IMR-90 (cell line): Measurements from ENCODE around the gene TAPT1.

ENCODE experiments used
- BHLHE40 ChIP-seq: fragments of 150-350 bp; IDR thresholded peaks from 2 replicates; pipeline ENCODE4 v1.6.1; 2016; ENCODE audit warnings: mild to moderate bottlenecking, low read depth, low read length
- MAFK ChIP-seq: IDR thresholded peaks from 2 replicates; pipeline ENCODE4 v1.6.1; 2012; ENCODE audit warnings: low read depth, low read length, improper control_type of control experiment
- MAZ ChIP-seq: IDR thresholded peaks from 2 replicates; pipeline ENCODE4 v1.6.1; 2012; ENCODE audit warnings: low read depth, mild to moderate bottlenecking, low read length, improper control_type of control experiment, moderate library complexity, borderline replicate concordance
- NFE2L2 ChIP-seq: fragments of 150-350 bp; IDR thresholded peaks from 2 replicates; pipeline ENCODE4 v1.6.1; 2016; ENCODE audit warnings: low read depth, mild to moderate bottlenecking, low read length
- POLR2A ChIP-seq: IDR thresholded peaks from 2 replicates; pipeline ENCODE4 v1.6.1; 2012; ENCODE audit warnings: mild to moderate bottlenecking, low read depth, low read length
- RCOR1 ChIP-seq: IDR thresholded peaks from 2 replicates; pipeline ENCODE4 v1.6.1; 2012; ENCODE audit warnings: mild to moderate bottlenecking, low read length, improper control_type of control experiment; ENCODE audit not compliant: insufficient replicate concordance
- TF ChIP-seq, protein P1 (sequence below): fragments of 150-350 bp; IDR thresholded peaks from 2 replicates; pipeline ENCODE4 v1.6.1; 2017; ENCODE audit warnings: mild to moderate bottlenecking, antibody characterized with exemption, low read length, low read depth
- TF ChIP-seq, protein P2 (sequence below): conservative IDR thresholded peaks from 2 replicates; pipeline ENCODE4 v1.5.1; 2012; ENCODE audit warnings: mild to moderate bottlenecking, low read depth, low read length, improper control_type of control experiment

DNA sequence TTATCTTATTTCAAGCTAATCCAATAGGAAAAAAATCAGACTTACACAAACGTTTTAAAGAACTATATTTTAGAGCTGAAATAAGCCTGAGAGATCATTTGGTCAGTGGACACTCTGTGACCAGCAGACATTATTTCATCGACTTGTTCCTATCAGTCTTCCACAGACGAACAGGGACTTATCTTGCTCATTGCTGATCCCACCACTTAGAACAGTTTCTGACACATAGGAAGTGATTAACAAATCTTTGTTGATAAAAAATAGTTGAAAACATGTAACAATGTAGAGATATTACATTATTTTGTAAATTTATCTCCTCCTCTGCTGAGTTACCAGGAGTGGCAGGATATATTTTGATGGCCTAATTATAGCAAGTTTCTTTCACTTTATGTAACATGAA is 65.8 kb downstream of the TAPT1 start:
- TF ChIP-seq POLR2A (no peak), BHLHE40 (no peak), RCOR1 (no peak), MAZ (no peak), NFE2L2 (no peak), MAFK (no peak)
- TF ChIP-seq, protein P1, sequence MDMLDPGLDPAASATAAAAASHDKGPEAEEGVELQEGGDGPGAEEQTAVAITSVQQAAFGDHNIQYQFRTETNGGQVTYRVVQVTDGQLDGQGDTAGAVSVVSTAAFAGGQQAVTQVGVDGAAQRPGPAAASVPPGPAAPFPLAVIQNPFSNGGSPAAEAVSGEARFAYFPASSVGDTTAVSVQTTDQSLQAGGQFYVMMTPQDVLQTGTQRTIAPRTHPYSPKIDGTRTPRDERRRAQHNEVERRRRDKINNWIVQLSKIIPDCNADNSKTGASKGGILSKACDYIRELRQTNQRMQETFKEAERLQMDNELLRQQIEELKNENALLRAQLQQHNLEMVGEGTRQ: no peak
- TF ChIP-seq, protein P2, sequence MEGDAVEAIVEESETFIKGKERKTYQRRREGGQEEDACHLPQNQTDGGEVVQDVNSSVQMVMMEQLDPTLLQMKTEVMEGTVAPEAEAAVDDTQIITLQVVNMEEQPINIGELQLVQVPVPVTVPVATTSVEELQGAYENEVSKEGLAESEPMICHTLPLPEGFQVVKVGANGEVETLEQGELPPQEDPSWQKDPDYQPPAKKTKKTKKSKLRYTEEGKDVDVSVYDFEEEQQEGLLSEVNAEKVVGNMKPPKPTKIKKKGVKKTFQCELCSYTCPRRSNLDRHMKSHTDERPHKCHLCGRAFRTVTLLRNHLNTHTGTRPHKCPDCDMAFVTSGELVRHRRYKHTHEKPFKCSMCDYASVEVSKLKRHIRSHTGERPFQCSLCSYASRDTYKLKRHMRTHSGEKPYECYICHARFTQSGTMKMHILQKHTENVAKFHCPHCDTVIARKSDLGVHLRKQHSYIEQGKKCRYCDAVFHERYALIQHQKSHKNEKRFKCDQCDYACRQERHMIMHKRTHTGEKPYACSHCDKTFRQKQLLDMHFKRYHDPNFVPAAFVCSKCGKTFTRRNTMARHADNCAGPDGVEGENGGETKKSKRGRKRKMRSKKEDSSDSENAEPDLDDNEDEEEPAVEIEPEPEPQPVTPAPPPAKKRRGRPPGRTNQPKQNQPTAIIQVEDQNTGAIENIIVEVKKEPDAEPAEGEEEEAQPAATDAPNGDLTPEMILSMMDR: no peak
